Stimulated activated CD4-positive, alpha-beta T cell treated with anti-CD3 and anti-CD28 coated beads, Interleukin-4, amount 100 ng/mL, for 48 hours (primary cell): Measurements from ENCODE around the gene SHROOM2.
"Not testable (repeated sequence)": the region's sequence is repeated elsewhere in the genome, so short reads cannot be mapped to it uniquely, and the experiment has no call there.

ENCODE experiments used
- DNase-seq, 2 donors: peaks; one replicate each; pipeline ENCODE4 v3.0.0-alpha.2; 2020; ENCODE audit warnings: low read depth in 2 of 2

The SHROOM2 gene, protein sequence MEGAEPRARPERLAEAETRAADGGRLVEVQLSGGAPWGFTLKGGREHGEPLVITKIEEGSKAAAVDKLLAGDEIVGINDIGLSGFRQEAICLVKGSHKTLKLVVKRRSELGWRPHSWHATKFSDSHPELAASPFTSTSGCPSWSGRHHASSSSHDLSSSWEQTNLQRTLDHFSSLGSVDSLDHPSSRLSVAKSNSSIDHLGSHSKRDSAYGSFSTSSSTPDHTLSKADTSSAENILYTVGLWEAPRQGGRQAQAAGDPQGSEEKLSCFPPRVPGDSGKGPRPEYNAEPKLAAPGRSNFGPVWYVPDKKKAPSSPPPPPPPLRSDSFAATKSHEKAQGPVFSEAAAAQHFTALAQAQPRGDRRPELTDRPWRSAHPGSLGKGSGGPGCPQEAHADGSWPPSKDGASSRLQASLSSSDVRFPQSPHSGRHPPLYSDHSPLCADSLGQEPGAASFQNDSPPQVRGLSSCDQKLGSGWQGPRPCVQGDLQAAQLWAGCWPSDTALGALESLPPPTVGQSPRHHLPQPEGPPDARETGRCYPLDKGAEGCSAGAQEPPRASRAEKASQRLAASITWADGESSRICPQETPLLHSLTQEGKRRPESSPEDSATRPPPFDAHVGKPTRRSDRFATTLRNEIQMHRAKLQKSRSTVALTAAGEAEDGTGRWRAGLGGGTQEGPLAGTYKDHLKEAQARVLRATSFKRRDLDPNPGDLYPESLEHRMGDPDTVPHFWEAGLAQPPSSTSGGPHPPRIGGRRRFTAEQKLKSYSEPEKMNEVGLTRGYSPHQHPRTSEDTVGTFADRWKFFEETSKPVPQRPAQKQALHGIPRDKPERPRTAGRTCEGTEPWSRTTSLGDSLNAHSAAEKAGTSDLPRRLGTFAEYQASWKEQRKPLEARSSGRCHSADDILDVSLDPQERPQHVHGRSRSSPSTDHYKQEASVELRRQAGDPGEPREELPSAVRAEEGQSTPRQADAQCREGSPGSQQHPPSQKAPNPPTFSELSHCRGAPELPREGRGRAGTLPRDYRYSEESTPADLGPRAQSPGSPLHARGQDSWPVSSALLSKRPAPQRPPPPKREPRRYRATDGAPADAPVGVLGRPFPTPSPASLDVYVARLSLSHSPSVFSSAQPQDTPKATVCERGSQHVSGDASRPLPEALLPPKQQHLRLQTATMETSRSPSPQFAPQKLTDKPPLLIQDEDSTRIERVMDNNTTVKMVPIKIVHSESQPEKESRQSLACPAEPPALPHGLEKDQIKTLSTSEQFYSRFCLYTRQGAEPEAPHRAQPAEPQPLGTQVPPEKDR (N-terminal part only)

DNA sequence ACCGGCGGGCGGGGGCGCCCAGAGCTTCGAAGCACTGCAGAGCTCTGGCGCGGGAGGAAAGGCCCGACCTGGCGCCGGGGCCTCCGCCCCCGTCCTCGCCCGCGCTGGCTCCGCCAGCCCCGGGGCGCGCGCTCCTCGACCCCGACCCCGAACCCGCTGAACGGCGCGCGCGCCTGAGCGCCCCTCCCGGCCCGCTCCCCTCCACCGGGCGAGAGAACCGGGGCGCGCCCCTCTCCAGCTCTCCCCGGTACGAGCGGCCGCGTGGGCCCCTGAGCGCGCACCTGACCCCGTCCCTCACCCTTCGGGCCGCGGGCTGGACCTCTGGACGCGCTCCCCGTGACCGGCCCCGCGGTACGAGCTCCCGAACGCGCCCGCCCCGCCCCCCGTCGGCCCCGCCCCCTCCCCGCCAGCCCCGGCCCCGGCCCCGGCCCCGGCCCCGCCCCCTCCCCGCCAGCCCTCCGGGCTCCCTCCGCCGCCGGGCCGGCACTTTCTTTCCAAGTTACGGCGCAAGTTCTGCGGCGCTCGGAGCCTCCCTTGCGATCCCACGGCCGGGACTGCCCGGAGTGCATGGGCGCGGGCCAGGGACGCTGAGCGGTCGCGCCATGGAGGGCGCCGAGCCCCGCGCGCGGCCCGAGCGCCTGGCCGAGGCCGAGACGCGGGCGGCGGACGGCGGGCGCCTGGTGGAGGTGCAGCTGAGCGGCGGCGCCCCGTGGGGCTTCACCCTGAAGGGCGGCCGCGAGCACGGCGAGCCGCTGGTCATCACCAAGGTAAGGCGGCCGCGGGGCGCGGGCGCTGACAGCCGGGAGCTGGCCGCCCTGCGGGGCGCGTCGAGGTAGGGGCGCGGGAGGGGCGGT, at the start of gene SHROOM2:
TSS of gene SHROOM2 (plus strand) at position 486 of the 854 bp plus-strand sequence. CDS start at position 603, 117 bp downstream.
- no peak for DNase-seq

DNA sequence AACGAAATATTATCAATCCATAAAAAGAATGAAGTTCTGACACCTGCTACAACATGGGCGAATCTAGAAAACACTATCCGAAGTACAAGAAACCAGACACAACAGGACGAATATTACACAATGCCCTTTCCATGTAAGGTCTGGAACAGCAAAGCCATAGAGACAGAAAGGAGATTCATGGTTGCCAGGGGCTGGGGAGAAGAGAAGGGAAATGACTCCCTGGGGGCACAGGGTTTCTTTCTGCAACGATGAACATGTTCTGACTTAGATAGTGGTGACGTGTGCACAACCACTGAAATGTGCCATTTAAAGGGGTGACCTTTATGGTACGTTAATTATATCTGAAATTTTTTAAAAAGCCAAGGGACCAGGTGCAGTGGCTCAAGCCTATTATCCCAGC, 48.9 kb upstream of the SHROOM2 start:
- DNase-seq: no peak

DNA sequence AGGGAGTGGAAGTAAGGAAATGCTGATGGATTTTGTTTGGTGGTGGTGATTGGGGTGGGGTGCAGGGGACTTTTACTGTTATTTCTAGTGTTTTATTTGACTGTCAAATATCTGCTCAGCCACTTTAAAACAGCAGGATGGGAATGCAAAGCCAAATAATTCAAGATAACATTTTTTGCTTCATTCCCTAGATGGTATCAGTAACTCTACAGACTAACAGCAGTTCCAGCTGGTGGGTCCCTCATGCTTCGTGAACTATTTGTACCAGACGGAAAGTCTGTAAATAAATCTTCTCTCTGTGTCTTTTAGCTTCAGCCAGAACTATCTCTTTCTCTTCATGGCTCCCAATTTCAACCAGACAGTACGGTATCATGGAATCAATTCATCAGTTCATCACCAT, 48.1 kb upstream of the SHROOM2 start:
- no peak for DNase-seq

DNA sequence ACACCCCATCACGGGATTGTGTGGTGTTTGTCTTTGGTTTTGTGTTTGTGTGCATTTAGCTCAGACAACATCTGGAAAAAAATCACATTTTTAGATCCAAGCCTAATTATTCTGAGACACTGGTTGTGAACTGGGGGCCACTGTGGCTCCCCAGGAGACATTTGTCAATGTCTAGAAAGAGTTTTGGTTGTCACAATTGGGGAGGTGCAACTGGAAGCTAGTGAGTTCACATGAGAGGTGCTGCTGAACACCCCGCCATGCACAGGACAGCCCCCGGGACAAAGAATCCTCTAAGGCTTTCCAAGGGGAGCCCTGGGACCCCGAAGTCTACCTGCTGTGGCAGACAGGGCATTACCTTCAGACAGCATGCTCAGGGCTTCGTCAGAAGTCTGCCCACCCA, 47.1 kb upstream of the SHROOM2 start:
- no peak for DNase-seq

DNA sequence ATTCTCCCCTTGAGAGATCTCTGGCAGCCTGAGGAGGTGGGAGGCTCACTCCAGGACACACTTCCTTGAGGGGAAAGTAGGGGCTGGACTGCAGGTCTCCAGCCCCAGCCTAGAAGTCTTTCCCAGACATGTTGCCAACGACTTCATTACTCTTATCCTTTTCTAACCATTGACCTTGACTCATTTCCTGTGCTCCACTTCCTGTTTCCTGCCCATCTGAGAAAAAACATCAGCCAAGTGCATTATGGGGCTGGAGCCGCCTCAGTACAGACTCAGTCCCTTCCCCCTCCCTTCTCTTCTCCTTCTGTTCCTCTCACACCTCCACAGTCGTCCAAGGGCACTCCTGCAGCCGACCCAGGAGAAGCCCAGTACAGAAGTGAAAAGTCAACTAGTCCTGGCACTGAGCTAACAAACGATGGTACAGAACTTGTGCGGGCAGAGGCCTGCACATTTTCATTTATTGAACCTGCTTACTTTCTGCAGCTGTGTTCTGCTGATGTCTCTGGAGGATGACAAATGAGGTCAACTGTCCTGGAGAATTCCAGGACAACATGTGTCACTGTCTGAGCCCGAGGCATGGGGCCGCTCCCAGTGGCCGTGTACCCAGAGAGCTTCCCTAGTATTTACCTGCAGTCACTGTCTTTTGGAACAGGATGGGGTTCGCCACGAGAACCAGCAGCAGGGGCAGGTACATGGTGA, 40.7 kb upstream of the SHROOM2 start:
- no peak for DNase-seq

DNA sequence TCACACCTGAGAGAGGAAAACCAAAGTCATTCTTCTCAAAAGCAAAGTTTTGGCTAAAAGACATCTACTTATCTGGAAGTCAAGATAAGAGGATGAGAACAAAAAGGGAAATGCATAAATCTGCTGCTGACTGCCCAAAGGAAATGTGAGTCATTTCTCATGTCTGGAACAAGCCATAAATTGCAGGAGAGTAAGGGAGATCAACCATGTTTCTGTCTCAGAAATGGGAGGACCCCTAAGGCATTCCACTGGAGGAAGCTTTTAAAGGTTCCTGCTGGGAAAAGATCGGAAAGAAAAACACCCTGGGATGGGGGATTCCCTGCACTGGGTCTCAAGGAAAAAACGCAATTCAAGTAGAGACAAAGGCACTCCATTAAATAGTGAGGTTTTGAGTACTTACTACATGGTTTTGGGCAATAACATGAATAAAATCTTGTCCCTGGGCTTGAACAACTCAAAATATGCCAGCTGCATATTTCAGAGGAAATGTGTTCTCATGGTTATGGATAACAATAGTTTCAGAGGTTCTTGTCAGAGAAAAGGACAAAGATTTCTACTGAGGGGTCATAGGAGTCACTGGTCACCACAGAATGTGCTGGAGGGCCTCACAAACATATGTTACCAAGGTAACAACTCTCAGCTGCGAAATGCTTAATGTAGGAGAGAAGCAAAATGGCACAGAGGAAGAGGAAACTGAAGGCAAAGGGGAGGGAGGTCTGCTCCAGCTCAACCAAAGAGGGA, 39.9 kb upstream of the SHROOM2 start:
- DNase-seq: no peak

DNA sequence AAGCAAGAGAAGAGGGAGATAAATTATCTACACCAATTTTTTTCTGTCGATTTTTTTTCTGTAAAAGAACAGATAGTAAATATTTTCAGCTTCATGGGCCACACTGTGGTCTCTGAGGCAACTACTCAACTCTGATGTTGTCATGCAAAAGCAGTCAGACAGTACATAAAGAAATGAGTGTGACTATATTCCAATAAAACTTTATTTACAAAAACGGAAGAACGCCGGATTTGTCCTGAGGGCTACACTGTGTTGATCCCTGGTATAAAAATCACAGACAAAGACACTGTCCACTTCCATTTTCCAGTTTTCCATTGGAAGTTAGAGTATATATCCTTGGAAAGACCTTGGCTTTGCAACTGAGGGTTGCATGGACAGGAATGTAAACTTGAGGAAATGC, 38.6 kb upstream of the SHROOM2 start:
- no peak for DNase-seq

DNA sequence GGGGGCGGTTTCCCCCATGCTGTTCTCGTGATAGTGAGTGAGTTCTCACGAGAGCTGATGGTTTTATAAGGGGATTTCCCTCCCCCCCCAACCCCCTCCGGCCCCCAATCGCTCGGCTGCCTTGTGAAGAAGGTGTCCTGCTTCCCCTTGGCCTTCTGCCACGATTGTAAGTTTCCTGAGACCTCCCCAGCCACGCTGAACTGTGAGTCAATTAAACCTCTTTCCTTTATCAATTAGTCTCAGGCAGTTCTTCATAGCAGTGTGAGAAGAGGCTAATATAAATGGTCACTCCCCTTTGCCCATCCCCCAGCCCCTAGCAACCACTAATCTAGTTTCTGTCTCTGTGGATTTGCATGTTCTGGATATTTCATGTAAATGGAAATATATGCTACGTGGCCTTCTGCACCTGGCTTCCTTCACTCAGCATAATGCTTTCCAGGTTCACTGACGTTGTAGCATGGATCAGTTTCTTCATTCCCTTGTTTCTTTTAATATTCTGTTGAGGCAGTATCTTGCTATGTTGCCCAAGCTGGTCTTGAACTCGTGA, 37.0 kb upstream of the SHROOM2 start:
- no peak for DNase-seq

DNA sequence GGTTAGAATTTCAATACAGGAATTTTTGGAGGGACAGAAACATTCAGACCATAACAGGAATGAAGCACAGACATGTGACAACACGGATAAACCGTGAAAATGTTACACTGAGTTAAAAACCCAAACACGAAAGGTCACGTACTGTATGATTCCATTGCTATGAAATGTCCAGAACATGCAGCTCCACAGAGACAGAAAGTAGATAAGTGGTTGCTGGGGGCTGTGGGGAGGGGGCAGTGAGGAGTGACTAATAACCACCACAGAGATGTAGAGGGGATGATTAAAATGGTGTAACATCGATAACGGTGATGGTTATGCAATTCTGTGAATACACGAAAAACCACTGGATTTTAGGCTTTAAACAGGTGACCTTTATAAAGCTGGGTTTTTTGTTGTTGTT, 28.9 kb upstream of the SHROOM2 start:
- DNase-seq: no peak

DNA sequence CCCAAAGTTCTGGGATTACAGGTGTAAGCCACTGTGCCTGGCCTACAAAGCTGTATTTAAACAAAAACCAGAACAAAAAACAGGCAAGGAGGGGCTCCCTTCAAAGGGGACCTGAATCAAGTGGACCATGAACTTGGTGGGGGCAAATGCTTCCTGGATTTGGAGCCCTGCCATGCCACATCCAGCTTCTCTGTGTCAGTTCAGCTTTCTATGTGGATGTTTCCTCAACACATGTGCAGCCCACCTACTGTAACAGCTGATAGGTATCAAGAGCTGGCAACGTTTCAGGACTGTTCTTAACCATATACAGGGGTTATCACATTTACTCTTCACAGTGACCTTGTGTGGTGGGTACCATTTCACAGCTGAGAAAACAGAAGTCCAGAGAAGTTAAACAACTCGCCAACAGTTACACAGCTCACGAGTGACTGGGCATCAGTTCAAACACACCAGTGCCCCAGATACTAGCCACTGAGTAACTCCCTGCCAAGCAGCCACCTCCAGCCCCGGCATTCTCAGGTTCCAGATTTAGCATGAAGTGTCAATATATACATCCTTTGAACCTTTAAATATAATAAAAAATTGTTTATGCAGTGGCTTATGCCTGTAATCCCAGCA, 28.1 kb upstream of the SHROOM2 start:
- no peak for DNase-seq

DNA sequence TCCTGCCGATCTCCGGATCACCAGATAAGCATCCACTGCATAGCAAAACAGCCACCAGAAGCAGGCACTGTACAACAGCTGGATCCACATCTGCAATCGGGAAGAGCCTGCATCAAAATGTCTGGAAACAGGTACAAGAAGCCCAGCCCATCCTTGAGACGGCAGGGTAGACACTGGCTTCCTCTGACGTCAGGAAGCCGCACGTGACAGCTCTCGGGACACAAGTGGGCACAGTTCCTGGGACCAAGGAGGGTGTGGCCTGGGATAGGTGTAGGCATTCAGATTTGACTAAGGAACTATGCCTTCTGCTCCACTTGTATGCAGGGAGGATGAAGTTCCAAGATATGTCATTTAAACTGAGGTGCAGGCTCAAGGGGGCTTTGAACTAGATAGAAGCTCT, 26.9 kb upstream of the SHROOM2 start:
- no peak for DNase-seq

DNA sequence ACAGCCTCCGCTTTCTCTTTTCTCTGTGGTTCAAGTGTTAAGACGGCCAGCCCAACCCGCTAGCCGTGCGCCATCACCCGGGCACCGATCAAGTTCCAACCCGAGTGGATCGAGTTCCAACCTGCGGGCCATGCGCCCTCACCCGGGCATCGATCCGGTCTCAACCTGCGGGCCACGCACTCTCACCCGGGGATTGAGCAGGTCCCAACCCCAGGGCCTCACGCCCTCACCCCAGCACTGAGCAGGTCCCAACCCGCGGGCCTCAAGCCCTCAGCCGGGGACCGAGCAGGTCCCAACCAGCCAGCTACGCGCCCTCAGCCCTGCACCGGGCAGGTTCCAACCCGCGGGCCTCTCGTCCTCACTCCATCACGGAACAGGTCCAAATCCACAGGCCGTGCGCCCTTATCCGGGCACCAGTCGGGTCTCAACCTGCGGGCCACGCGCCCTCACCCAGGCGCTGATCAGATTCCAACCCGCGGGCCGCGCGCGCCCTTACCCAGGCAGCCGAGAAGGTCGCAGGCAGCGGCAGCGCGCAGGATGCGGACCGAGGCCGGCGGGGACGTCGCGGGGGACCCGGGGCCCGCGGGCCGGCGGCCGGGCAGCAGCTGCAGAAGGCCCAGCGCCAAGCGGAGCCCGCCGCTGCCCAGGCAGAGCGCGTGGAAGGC, 21.0 kb upstream of the SHROOM2 start:
- no peak for DNase-seq

DNA sequence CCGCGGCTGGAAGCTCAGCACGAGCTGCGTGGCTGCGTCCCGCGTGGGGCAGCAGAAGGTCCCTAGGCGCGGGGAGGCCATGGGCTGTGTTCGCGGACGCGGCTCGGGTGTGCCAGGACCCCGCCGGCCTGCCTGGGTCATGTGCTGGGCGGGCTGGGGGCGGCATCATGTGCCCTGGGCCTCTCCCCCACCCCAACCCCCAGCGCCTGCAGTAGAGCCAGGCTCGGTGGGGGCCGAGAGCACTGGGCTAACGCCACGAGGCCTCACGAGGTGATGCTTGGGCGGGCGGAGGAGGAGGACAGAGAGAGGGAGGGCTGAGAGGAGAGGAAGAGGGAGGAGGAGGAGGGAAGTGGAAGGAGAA, 20.5 kb upstream of the SHROOM2 start, which contains the start of gene GPR143:
TSS of gene GPR143 (minus strand) at position 111 of the 361 bp plus-strand sequence. CDS start at position 81, 30 bp downstream.
- no peak for DNase-seq

DNA sequence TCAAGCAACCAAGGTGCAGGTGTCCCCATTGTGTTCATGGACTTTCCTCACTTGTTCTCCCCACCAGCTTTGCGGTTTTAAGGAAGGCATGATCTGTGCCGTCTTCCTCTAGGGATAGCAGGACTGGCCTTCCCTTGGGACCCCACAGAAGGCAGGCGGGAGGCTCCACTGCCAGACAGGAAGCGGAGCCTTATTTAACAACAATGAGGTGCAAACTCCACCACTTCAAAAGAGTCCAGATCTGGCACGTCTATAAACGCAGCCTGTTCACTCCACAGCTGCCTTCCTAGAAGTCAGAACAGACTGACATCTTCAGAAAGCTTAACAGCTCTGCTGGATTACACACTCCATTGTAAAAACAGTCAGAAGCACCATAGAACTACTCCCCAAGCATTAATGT, 18.9 kb upstream of the SHROOM2 start:
- DNase-seq: no peak

DNA sequence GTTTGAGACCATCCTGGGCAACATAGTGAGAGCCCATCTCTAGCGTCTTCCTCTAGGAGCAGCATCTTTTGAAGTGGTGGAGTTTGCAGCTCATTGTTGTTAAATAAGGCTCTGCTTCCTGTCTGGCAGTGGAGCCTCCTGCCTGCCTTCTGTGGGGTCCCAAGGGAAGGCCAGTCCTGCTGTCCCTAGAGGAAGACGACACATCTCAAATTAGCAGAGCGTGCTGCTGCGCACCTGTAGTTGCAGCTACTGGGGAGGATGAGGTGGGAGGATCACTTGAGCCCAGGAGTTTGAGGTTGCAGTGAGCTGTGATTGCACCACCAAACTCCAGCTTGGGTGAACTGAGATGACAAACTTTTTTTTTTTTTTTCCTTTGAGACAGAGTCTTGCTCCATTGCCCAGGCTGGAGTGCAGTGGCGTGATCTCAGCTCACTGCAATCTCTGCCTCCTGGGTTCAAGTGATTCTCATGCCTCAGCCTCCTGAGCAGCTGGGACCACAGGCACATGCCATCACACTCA, 17.8 kb upstream of the SHROOM2 start:
- DNase-seq: not testable (repeated sequence)

DNA sequence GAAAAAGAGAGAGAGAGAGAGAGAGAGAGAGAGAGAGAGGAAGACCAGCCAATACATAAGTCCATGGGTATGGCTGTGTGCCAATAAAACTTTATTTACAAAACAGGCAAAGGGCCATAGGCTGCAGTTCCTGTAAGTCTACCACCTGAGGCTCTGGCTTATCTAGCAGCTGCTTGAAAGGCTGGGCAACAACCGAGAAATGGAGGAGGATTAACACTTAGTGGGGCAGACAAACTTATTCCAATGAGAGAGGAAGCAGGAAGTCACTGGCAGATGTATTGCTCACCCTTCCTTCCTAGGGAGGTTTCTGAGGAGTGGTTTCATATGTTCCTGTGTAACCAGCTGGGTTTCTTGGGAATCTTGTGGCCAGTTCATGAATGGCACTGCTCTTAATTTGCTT, 15.9 kb upstream of the SHROOM2 start:
- no peak for DNase-seq

DNA sequence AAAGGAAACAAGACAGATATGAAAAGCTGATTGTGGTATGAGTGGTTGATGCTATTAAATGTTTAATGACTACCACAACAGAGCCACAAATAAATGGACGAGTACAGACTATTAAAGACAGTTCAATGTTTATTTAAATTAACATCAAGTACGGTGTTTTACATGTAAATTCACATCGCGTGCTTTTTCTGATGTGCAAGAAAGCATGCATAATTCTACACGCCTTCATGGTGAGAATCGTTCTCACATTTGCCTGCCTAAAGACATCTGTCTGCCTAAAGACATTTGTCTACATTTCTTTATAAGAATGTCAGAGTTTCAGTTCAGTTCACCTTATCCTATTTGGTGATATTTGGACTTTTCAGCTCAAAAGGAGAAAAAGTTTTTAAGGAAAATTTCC, 13.3 kb upstream of the SHROOM2 start:
- DNase-seq: no peak

DNA sequence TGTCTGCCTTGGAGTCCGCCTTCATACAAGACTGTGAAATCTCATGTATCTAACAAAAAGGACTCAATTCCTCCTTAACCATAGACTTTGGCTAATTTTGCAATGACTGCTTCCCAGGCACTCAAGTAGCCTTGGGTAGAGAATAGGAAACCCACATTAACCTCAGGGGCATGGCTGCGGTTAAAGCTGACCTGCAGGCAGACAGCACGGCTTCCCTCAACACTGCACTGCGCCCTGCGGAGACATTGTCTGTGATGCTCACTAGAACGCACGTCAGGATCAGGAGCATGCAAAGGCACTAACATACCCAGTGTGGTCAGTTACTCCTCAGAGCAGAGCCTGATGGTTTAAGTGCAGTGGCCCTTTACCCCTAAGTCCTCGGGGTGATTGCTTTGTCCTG, 10.3 kb upstream of the SHROOM2 start:
- no peak for DNase-seq
